ENCODE data around the gene NKX1-1. TPM values are rescaled to one million over a fixed set of nuclear protein-coding genes. Genes with fewer than 3 reads are reported as not detected.

Gene NKX1-1
- total and polyA plus RNA-seq, 8 donors = not detected

DNA sequence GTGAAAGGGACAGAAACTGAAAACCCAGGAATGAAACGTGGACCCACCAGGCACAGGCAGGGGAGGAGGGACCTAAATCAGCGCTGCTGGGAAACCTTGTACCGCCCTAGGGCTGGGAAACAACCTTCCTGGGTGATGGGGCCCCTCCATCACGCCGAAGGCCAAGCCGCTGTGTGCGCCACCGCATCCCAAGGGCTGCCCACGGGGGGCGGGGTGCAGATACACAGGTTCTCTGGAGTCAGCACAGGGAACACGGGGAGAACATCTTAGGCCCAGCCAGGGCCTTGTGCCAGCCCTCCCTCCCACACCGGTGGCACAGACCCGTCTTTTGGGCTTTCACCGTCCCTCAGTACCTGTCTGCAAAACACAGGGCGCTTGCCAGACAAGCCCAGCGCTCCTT is 46.3 kb downstream of the NKX1-1 start:
- TF ChIP-seq, protein P1, sequence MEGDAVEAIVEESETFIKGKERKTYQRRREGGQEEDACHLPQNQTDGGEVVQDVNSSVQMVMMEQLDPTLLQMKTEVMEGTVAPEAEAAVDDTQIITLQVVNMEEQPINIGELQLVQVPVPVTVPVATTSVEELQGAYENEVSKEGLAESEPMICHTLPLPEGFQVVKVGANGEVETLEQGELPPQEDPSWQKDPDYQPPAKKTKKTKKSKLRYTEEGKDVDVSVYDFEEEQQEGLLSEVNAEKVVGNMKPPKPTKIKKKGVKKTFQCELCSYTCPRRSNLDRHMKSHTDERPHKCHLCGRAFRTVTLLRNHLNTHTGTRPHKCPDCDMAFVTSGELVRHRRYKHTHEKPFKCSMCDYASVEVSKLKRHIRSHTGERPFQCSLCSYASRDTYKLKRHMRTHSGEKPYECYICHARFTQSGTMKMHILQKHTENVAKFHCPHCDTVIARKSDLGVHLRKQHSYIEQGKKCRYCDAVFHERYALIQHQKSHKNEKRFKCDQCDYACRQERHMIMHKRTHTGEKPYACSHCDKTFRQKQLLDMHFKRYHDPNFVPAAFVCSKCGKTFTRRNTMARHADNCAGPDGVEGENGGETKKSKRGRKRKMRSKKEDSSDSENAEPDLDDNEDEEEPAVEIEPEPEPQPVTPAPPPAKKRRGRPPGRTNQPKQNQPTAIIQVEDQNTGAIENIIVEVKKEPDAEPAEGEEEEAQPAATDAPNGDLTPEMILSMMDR (IDR thresholded peaks at IDR 0.05) = no peak
- Histone ChIP-seq H3K27me3 (no peaks in the 10 kb centered on the region), H3K27ac (no peak overlapping the region), H3K36me3 (peaks cover 0 to 67% of the 10 kb centered on the region in 2 donors), H3K4me3 (no peak overlapping the region), H3K9me3 (no peaks in the 10 kb centered on the region), H3K4me1 (peaks cover 0 to under 1% of the 10 kb centered on the region in 2 donors)
- no peak for ATAC-seq
- peak in 1 of 4 donors; percentile 58 for DNase-seq
- intact Hi-C loops (cut with DNase I) = loop anchor here in 1 of 2 donors (10.0 kb wide), 1 partner anchor 265 kb away; no protein-coding TSS in a partner anchor

DNA sequence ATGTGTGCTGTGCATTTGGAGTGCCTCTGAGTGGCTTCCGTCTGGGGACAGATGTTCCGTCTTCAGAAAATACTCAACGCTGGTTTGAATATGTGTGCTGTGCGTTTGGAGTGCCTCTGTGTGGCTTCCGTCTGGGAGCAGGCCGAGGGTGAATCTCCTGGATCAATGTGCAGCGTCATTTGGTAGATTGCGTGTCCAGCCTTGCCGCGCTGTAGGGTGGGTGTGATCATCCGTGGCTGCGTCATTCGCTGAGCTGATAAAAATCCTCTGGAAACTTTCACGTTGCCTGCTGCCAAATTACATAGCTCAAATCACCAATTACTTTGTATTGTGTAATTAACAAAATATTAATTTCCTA is 47.1 kb downstream of the NKX1-1 start:
- no peaks in the 10 kb centered on the region for H3K4me1 ChIP-seq
- H3K27ac ChIP-seq = no peak overlapping the region
- no peak overlapping the region for H3K4me3 ChIP-seq
- ATAC-seq = no peak
- intact Hi-C loops (cut with DNase I) = no loop called here
- no peaks in the 10 kb centered on the region for H3K9me3 ChIP-seq
- peaks cover 0 to 75% of the 10 kb centered on the region in 2 donors for H3K36me3 ChIP-seq
- TF ChIP-seq, protein P1 (IDR thresholded peaks at IDR 0.05) = no peak
- peak in 1 of 4 donors; percentile 31 for DNase-seq
- H3K27me3 ChIP-seq = no peaks in the 10 kb centered on the region

GRCh38 chr4:1358421-1359143 is 47.7 kb downstream of the NKX1-1 start:
- peaks cover 0 to 81% of the 10 kb centered on the region in 2 donors for H3K36me3 ChIP-seq
- TF ChIP-seq, protein P1 (IDR thresholded peaks at IDR 0.05) = no peak
- no peak overlapping the region for H3K27ac ChIP-seq
- H3K27me3 ChIP-seq = no peaks in the 10 kb centered on the region
- no peak overlapping the region for H3K4me3 ChIP-seq
- no peaks in the 10 kb centered on the region for H3K9me3 ChIP-seq
- no peak for ATAC-seq
- peak in 1 of 4 donors; percentile 58 for DNase-seq
- intact Hi-C loops (cut with DNase I) = no loop called here
- no peaks in the 10 kb centered on the region for H3K4me1 ChIP-seq

GRCh38 chr4:1357356-1358248 is 48.6 kb downstream of the NKX1-1 start:
- Histone ChIP-seq H3K36me3 (peaks cover 0 to 88% of the 10 kb centered on the region in 2 donors), H3K4me3 (no peak overlapping the region), H3K27ac (no peak overlapping the region), H3K27me3 (no peaks in the 10 kb centered on the region), H3K9me3 (no peaks in the 10 kb centered on the region), H3K4me1 (no peaks in the 10 kb centered on the region)
- no peak for ATAC-seq
- intact Hi-C loops (cut with DNase I) = no loop called here
- TF ChIP-seq, protein P1 (IDR thresholded peaks at IDR 0.05) = no peak
- DNase-seq = peak in 1 of 4 donors; percentile 71
